GM21367 (cell line): Measurements from ENCODE around the gene ANKH.
A peak's percentile ranks its signal among the peaks of the same experiment; 100 is the strongest.

Source experiments
- ATAC-seq: cut with Tn5 transposase; IDR thresholded peaks from one replicate; pipeline ENCODE4 v1.9.1; 2021; ENCODE audit not compliant: unreplicated experiment

Gene ANKH

DNA sequence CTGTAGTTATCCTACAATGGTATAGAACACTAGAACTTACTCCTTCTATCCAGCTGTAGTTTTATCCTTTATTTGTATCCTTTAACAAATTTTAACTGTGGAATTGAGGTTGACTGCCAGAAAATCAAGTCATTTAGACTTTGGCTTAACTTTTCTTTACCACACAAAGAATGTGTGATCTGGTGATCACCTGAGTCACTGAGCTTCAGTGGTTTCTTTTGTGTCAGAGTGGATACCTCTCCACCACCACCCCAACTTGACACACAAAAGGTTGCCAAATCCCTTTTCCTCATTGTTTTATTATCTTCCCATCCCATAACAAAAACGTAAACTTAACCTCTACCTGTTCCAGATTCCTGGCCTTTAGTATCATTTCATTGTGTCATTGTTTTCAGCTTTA lies 201.6 kb downstream of the ANKH start:
- ATAC-seq: no peak

DNA sequence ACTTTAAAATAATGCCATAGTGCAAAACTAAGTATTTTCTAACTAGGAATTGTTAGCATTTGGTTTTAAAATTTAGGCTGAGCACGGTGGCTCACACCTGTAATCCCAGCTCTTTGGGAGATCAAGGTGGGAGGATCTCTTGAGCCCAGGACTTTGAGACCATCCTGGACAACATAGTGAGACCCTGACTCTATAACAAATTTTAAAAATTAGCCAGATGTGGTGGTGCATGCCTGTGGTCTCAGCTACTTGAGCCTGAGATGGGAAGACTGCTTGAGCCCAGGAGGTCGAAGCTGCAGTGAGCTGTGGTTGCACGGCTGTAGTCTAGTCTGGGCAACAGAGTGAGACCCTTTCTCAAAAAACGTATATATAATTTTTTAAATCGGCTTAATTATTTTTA lies 202.2 kb downstream of the ANKH start:
- no peak for ATAC-seq

DNA sequence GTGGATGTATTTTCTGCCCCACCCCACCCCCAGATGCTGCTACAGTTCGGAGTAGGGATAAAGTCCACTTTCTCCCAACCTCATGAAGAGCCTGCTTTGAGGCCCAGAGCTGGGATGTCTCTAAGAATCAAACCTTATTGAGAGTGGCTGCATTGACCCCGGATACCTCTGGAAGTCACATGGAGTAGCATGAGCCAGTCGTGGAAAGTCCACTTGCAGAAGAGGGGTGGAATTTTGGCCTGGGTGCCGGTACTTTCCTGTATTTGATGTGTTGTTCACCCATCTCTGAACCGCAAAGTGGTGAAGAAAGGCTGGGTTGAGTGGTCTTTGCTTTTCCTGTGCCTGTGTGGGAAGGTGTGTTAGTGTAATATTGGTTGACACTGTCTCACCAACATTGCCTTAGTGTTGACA lies 203.4 kb downstream of the ANKH start:
- ATAC-seq: no peak

DNA sequence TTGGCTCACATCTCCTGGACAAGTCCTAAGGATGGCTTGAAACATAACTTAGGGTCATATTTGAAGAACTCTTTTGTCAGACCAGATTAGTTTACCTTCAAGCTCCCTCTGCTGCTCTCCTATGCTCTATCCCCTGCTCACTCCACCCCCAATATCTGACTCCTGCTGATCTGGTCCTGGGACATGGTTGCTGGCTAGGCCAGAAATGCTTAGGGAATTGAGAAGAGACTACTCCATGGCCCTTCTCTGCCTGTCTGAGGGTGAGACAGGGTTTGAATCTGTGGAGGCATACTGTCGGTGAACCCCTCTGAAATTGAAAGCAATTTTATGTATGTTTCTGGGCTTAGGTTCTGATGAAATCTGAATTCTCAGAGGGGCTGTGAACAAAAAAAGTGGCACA lies 203.8 kb downstream of the ANKH start:
- ATAC-seq: no peak

DNA sequence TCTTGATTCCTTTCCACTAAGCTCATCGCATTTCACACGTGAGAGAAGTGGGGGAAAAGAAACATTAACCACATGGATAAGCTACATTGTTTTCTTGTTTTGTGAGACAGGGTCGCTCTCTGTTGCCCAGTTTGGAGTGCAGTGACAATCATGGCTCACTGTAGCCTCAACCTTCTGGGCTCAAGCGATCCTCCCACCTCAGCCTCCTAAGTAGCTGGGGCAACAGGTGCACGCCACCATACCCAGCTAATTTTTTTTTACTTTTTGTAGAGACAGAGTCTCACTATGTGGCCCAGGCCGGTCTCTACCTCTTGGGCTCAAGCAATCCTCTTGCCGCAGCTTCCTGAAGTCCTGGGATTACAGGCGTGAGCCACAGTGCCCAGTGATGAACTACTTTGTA lies 204.3 kb downstream of the ANKH start:
- ATAC-seq: no peak

DNA sequence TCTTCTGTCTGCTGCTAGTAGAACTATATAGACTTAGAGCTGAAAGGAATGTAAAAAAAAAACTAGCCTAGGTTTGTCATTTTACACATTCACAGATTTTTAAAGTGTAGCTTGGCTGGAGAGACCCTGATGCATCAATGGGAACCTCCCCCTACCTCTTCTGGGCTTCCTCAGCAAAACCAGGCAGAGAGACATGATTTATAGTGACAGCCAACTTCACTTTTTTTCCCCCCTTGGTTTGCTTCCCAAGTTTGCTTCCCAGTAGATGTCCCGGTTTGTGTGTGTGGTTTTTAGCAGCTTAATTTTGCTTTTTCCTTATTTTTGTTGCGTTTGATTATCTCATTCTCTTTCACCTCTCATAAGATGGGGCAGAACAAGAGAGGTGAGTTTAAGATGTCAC lies 205.2 kb downstream of the ANKH start:
- ATAC-seq: no peak

DNA sequence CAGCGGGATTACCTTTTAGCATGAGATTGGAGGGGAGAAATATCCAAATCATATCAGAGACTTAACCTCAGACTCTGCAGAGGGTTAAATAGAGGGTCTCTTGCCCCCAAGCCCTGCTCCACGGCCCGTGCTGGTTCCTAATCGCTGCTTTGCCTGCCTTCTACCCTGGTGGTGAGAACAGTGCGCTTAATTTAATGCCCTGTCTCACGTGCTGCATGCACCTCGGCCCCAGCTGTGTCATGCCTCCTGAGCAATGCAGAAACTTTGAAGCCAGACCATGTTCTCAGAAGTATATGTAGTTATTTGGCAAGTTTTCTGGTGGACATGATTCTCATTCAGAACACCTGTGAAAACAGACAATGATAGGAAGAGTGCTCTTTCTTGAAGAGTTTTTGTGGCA lies 205.6 kb downstream of the ANKH start:
- ATAC-seq: peak; percentile 38

DNA sequence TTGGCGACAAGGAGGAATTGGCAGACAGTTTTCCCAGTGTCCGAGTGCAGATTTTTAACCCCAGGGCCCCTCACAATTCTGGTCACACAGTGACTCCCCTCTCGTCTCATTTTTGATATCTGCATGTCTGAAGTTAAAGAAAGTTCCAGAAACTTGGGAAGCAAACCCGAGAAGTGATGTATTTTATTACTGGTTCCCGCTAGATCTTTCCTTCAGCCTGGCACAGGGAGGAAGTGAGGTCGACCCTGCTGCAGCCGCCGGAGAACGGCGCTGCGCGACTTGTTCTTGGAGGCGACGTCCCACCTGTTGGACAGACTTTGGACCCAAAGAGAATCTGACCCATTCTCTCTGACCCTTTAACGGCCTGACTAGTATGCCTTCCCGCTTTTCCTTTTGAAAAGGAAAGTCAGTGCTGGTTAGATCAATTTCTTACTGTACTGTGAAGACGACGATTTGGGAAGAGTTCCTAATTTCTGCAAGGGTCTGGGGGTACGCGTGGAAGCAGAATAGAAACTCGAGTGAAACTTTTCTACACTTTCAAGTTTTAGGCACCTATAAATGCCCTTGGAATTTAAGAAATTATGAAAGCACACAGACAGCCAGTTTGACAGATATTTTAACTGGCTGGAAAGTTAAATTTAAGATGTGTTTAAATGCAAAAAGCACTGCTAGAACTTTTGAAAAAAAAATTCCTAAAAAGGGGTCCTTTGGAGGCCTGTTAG lies 206.3 kb downstream of the ANKH start:
- no peak for ATAC-seq

DNA sequence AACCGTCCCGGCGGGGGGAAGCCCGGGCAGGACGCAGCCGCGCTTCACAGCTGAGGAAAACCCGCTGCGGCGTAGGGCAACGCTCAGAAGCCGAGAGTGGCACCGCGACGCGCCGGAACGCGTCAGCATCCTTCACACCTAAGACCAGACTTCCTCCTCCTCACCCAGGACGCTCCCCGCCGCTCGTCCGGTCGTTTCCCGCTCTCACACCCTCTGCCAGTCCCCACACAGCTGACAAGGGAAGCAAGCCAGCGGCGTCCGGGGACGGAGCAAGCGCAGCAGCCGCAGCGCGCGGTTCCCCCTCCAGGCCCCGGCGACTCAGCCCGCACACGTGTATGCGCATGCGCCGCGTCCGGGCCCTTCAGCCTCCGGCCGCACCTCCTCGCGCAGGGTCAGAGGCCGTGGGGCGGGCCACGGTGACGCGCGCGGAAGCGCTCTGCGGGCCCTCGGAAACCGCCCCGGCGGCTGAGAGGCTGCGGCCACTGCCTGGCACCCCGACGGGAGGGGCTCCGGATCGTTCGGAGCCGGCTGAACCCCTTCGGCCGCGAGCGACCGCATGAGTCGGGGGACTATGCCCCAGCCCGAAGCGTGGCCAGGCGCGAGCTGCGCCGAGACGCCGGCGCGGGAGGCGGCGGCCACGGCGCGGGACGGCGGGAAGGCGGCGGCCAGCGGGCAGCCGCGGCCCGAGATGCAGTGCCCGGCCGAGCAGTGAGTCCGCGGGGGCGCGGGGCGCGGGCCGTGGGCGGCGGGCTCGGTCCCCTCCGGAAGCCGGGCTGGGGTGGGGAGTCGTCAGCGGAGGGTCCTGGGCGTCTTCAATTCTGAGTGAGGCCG lies 207.1 kb downstream of the ANKH start, which contains the start of gene OTULIN:
OTULIN (plus strand) TSS at position 449 of the 831 bp plus-strand sequence; CDS start at position 557, 108 bp downstream.
- peak; percentile 59 for ATAC-seq

DNA sequence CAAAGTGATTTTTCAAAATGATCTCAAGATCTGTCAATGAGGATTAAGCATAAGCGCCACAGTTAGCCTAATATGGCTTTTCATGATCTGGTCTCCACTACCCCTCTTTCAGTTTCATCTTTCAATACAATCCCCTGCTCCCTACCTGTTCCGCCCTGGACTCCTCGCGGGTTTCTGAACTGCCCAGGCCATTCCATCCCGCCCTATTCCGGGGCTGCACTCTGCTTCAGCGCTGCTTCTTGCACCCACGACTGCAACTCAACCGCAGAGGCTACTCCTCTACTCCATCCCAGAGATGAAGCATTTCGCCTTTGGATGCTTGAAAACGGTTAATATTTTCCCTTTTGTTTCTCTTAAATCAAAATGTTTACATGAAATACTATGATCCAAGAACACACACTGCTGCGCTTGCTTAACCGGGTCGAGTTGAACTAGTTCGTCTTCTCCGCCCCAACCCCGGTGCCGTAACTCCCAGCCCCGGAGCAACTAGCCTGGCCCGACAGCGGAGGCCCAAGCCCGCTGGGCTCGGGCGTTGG lies 207.8 kb downstream of the ANKH start:
- no peak for ATAC-seq

DNA sequence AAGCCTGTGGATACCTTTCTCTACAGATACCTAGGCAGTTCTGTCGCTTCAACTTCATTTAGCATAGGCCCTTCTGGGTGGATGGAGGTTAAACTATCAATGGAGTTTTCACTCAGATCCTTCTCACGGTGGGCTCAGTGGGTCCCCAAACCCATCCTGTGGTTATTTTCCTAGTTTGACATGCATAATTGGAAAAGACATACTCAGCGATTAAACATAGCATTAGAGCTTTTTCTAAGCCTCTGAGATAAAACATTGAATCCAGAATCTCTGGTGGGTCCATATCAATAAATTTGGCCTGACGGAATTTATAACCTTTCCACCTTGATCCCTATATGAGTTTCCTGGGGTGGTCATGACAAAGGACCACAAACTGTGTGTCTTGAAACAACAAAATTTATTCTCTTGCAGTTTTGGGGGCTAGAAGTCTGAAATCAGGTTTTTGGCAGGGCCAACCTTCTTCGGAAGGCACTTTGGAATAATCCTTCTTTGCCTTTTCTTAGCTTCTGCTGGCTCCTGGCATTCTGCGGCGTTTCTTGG lies 208.8 kb downstream of the ANKH start:
- no peak for ATAC-seq

DNA sequence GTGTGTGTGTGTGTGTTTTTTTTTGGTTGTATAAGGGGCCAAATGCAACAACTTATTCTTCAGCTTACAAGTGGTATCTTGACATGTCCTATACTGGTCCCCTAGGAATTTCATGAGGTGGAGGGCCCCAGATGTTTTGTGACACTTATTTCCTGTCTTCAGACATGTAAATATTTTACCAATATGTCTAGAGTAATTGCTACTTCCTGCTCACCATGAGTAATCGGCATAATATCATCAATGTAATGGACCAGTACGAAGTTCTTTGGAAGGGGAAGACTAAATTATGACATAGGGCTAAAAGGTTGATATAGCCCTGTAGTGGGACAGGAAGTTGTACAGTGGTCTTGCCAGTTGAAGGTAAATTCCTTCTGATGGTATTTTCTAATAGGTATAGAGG lies 210.7 kb downstream of the ANKH start:
- no peak for ATAC-seq

DNA sequence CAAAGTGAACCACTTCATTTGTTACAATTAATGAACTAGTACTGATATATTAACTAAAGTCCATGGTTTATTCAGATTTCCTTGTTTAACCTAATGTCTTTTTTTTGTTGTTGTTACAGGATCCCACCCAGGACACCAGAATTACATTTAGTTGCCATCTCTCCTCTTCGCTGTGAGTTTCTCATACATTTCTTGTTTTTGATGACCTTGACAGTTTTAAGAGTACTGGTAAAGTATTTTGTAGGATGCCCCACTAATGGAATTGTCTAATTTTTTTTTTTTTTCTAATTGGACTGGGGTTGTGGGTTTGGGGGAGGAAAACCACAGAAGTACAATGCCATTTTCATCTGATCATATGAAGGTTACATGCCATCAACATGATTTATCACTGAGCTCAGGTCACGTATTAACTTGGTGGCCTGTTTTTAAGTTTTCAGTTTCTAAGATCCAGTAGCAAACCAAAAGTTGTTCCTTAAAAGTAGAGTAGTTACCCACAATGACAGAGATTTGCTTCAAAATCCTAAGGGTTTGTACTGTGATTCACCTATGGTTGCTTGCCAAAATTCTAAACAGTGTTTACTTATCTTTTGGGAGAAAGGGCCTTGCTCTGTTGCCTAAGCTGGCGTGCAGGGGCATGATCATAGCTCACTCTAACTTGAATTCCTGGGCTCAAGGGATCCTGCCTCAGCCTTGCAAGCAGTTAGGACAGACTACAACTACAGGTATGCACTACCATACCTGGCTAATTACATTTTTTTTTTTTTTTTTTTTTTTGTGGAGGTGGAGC lies 211.6 kb downstream of the ANKH start:
- ATAC-seq: no peak

DNA sequence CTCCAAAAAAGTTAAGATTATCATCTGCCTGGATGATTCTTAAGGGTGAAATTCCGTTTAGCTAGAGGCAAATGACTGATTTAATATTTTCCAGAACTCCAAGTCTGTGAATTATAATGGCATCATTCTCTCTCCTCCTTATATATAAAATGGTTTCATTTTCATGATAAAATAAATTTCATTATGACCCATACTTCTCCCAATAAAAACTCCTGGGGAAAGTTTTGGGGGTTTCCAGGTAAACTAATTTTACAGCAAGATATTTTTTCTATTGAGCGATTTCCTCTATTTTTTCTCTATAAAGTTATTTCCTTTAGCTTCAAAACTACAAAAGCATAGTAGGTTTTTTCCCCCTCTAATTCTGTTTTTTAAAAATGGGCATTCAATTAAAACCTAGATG lies 214.7 kb downstream of the ANKH start:
- ATAC-seq: no peak

DNA sequence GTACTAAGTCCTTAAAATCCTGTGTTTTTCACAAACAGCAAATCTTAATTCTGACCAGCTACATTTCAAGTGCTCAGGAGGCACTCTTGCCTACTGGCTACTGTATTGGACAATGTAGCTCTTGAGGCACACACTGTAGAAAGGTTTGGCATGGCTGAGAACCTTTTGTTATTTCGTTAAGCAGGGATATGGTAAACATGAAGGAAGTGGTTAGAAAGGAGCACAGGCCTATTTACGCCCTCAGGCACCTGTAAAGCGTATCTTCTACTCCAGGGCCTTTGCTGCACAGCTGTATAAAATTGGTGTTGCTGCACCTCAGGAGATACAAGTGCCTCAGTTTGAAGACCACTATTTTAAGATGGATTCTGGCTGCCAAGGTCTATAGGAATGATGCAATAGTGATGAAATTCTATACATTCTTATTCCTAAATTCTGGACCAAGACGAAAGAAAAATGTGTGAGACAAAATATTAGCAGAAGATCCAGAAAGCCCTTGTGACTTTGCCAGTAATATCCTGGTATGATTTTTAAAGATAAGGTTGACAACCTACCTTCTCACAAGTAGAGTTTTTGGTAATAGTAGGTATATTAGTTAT lies 216.3 kb downstream of the ANKH start:
- ATAC-seq: no peak
